DMS79 (cell line): ENCODE measurements around the gene PSMG3.

Experiments used
- DNase-seq: peaks from one replicate; lab custom pipeline; 2025; lab: John Stamatoyannopoulos, UW

The PSMG3 gene

GRCh38 chr7:1544896-1545416 is 24.9 kb downstream of the PSMG3 start:
- no peak for DNase-seq

- no peak for DNase-seq
Observed at GRCh38 chr7:1544178-1544895, 25.5 kb downstream of the PSMG3 start.

GRCh38 chr7:1543826-1544177 is 26.0 kb downstream of the PSMG3 start:
- DNase-seq, result no peak

- no peak for DNase-seq
Observed at GRCh38 chr7:1542841-1543747, 26.7 kb downstream of the PSMG3 start.

- DNase-seq, result no peak
Observed at GRCh38 chr7:1542329-1542728, 27.5 kb downstream of the PSMG3 start.

GRCh38 chr7:1541431-1542162 is 28.2 kb downstream of the PSMG3 start:
- DNase-seq, result no peak

GRCh38 chr7:1540776-1541271 is 29.0 kb downstream of the PSMG3 start:
- no peak for DNase-seq

GRCh38 chr7:1539882-1540775 is 29.7 kb downstream of the PSMG3 start:
- no peak for DNase-seq

GRCh38 chr7:1539181-1539881 is 30.5 kb downstream of the PSMG3 start:
- DNase-seq, result no peak

GRCh38 chr7:1538544-1539180 is 31.2 kb downstream of the PSMG3 start:
- DNase-seq, result no peak

- DNase-seq, result no peak
Observed at GRCh38 chr7:1537535-1538412, 32.1 kb downstream of the PSMG3 start.

GRCh38 chr7:1536743-1537534 is 32.9 kb downstream of the PSMG3 start:
- no peak for DNase-seq

GRCh38 chr7:1536455-1536742 is 33.4 kb downstream of the PSMG3 start:
- no peak for DNase-seq

- DNase-seq, result no peak
Observed at GRCh38 chr7:1535701-1536454, 34.0 kb downstream of the PSMG3 start.

GRCh38 chr7:1535100-1535458 is 34.8 kb downstream of the PSMG3 start:
- no peak for DNase-seq

GRCh38 chr7:1534330-1535099 is 35.3 kb downstream of the PSMG3 start:
- no peak for DNase-seq
